PC-9 (cell line): ENCODE results near the gene LIN9. TPM values are rescaled to one million over a fixed set of nuclear protein-coding genes. Genes with fewer than 3 reads are reported as not detected.
"Not testable (repeated sequence)": the region's sequence is repeated elsewhere in the genome, so short reads cannot be mapped to it uniquely, and the experiment has no call there.

Experiments used
- BruUV-seq: library from RNA; stranded (reverse); fragments of 400-500 nt; replicated peaks from 2 replicates; lab custom pipeline; 2021; lab: Mats Ljungman, UMichigan
- CTCF ChIA-PET: fragments of 300-600 bp; sonication (Branson Sonifier 250); formaldehyde crosslinking; loops from one replicate; lab custom pipeline; 2022; ENCODE audit warnings: antibody characterized with exemption; lab: Charles Lee
- POLR2A ChIA-PET: fragments of 300-600 bp; sonication (Branson Sonifier 250); formaldehyde crosslinking; loops from one replicate; lab custom pipeline; 2022; ENCODE audit warnings: antibody characterized with exemption; ENCODE audit not compliant: unreplicated experiment; lab: Charles Lee
- DNase-seq, 2 experiments: peaks; one replicate each; pipeline versions ENCODE4 v3.0.0 to v3.0.0-alpha.2; 2015 to 2022; ENCODE audit warnings: mixed read lengths in 1 of 2
- H2AFZ ChIP-seq: fragments of 200-600 bp; sonication (generic); 2 replicates; pipeline ENCODE4 v1.8.1; 2017; ENCODE audit warnings: antibody characterized with exemption
- H3F3A ChIP-seq: fragments of 200-600 bp; sonication (generic); 2 replicates; pipeline ENCODE4 v1.8.1; 2017; ENCODE audit warnings: antibody characterized with exemption, mild to moderate bottlenecking, low read depth; ENCODE audit not compliant: insufficient read depth
- H3K27ac ChIP-seq: fragments of 200-600 bp; sonication (generic); 2 replicates; pipeline ENCODE4 v1.6.1; 2016; ENCODE audit warnings: mixed run types
- H3K27me3 ChIP-seq: fragments of 200-600 bp; sonication (generic); 2 replicates; pipeline ENCODE4 v1.6.1; 2016; ENCODE audit warnings: low read depth, mixed run types; ENCODE audit not compliant: insufficient read depth
- H3K36me3 ChIP-seq: fragments of 200-600 bp; sonication (generic); 2 replicates; pipeline ENCODE4 v1.6.1; 2016; ENCODE audit warnings: low read depth, mixed run types
- H3K4me1 ChIP-seq: fragments of 200-600 bp; sonication (generic); replicated peaks from 2 replicates; pipeline ENCODE4 v1.6.1; 2016; ENCODE audit warnings: mixed run types; ENCODE audit not compliant: insufficient read depth
- H3K4me2 ChIP-seq: fragments of 200-600 bp; sonication (generic); 2 replicates; pipeline ENCODE4 v1.6.1; 2017; ENCODE audit warnings: mixed run types
- H3K4me3 ChIP-seq: fragments of 200-600 bp; sonication (generic); 2 replicates; pipeline ENCODE4 v1.6.1; 2016; ENCODE audit warnings: mixed run types
- H3K79me2 ChIP-seq: fragments of 200-600 bp; sonication (generic); 2 replicates; pipeline ENCODE4 v1.6.1; 2017; ENCODE audit warnings: low read depth, mixed run types
- H3K9me2 ChIP-seq: fragments of 200-600 bp; sonication (generic); 2 replicates; pipeline ENCODE4 v1.8.1; 2017; ENCODE audit warnings: mild to moderate bottlenecking; ENCODE audit not compliant: insufficient read depth
- H3K9me3 ChIP-seq: fragments of 200-600 bp; sonication (generic); 2 replicates; pipeline ENCODE4 v1.8.1; 2016; ENCODE audit warnings: low read depth; ENCODE audit not compliant: insufficient read depth
- H4K20me1 ChIP-seq: fragments of 200-600 bp; sonication (generic); 2 replicates; pipeline ENCODE4 v1.8.1; 2017; ENCODE audit not compliant: insufficient read depth
- CTCF ChIP-seq: fragments of 200-600 bp; sonication (generic); conservative IDR thresholded peaks from 2 replicates; pipeline ENCODE4 v1.6.1; 2017; ENCODE audit warnings: mixed run types, antibody characterized with exemption, mild to moderate bottlenecking, moderate library complexity
- EZH2 ChIP-seq: fragments of 200-600 bp; sonication (generic); IDR thresholded peaks from 2 replicates; pipeline ENCODE4 v1.8.0; 2017; ENCODE audit warnings: antibody characterized with exemption, low read depth
- intact Hi-C: fragments of 100-400 bp; cut with micrococcal nuclease; formaldehyde crosslinking; loops from one replicate; pipeline ENCODE4 v1.10.0; 2022; ENCODE audit not compliant: unreplicated experiment
- total RNA-seq: library from RNA; stranded (reverse); gene quantifications from 2 replicates; pipeline ENCODE4 v1.2.3, GENCODE V29; 2021

Gene LIN9
- total RNA-seq, 1 experiment from 2014 or later = 12.1 TPM

- CTCF ChIA-PET = no interaction called here
- intact Hi-C loops = no loop called here
- no peaks in the 10 kb centered on the region; the same call in none of the 2 replicates for H3F3A ChIP-seq
Measured at GRCh38 chr1:226261818-226262217, 47.1 kb downstream of the LIN9 start.

GRCh38 chr1:226255380-226255779 is 53.6 kb downstream of the LIN9 start:
- H2AFZ ChIP-seq = no peak overlapping the region
- H3K9me3 ChIP-seq = no peaks in the 10 kb centered on the region
- no peaks in the 10 kb centered on the region; the same call in 1 of the 2 replicates for H3K79me2 ChIP-seq
- CTCF ChIA-PET = no interaction called here
- H3K4me1 ChIP-seq = no peaks in the 10 kb centered on the region
- H3K27ac ChIP-seq = no peak overlapping the region
- TF ChIP-seq CTCF (no peak), EZH2 (no peak)
- intact Hi-C loops = no loop called here
- no peaks in the 10 kb centered on the region for H3K27me3 ChIP-seq
- POLR2A ChIA-PET = no interaction called here
- BruUV-seq = no TSS peak
- no peaks in the 10 kb centered on the region for H4K20me1 ChIP-seq
- no peak overlapping the region for H3K4me2 ChIP-seq
- H3K9me2 ChIP-seq = no peaks in the 10 kb centered on the region
- H3K36me3 ChIP-seq = peaks cover 5% of the 10 kb centered on the region; the same call in 1 of the 2 replicates
- H3F3A ChIP-seq = no peaks in the 10 kb centered on the region
- no peak overlapping the region for H3K4me3 ChIP-seq
- no peak for DNase-seq

More at GRCh38 chr1:226261818-226262217, 47.1 kb downstream of the LIN9 start:
- no peak overlapping the region for H3K4me3 ChIP-seq
- BruUV-seq = no TSS peak
- H2AFZ ChIP-seq = no peak overlapping the region
- H3K9me3 ChIP-seq = no peaks in the 10 kb centered on the region
- no peaks in the 10 kb centered on the region for H3K4me1 ChIP-seq
- DNase-seq = no peak
- POLR2A ChIA-PET = no interaction called here
- no peak overlapping the region for H3K27ac ChIP-seq
- H3K79me2 ChIP-seq = no peaks in the 10 kb centered on the region; the same call in 1 of the 2 replicates
- no peaks in the 10 kb centered on the region for H3K9me2 ChIP-seq
- H3K4me2 ChIP-seq = no peak overlapping the region
- H4K20me1 ChIP-seq = no peaks in the 10 kb centered on the region
- H3K36me3 ChIP-seq = peaks cover 11% of the 10 kb centered on the region
- no peaks in the 10 kb centered on the region for H3K27me3 ChIP-seq
- TF ChIP-seq CTCF (no peak), EZH2 (no peak)

- no peak overlapping the region for H3K4me3 ChIP-seq
- no peak overlapping the region for H2AFZ ChIP-seq
- no peak for DNase-seq
- no peaks in the 10 kb centered on the region for H3K4me1 ChIP-seq
- TF ChIP-seq CTCF (no peak), EZH2 (no peak)
- no TSS peak for BruUV-seq
- no peaks in the 10 kb centered on the region for H3K9me3 ChIP-seq
- H3K9me2 ChIP-seq = no peaks in the 10 kb centered on the region
- no peak overlapping the region for H3K4me2 ChIP-seq
- POLR2A ChIA-PET = no interaction called here
- H3K27me3 ChIP-seq = no peaks in the 10 kb centered on the region
- no peaks in the 10 kb centered on the region for H4K20me1 ChIP-seq
- intact Hi-C loops = no loop called here
- no peaks in the 10 kb centered on the region for H3K79me2 ChIP-seq
- H3K36me3 ChIP-seq = peaks cover under 1% of the 10 kb centered on the region; the same call in 1 of the 2 replicates
- CTCF ChIA-PET = interaction anchor here (0.6 kb wide), 1 partner anchor 26 kb away, joined by 3 read pairs; no protein-coding TSS in a partner anchor
- no peaks in the 10 kb centered on the region for H3F3A ChIP-seq
- H3K27ac ChIP-seq = no peak overlapping the region
Measured at GRCh38 chr1:226253933-226254332, 55.0 kb downstream of the LIN9 start.

GRCh38 chr1:226252841-226253240 is 56.1 kb downstream of the LIN9 start:
- H3F3A ChIP-seq, H4K20me1 ChIP-seq, DNase-seq, H2AFZ ChIP-seq, H3K9me2 ChIP-seq, intact Hi-C loops, BruUV-seq, H3K4me2 ChIP-seq, H3K27me3 ChIP-seq, POLR2A ChIA-PET, H3K4me1 ChIP-seq, H3K4me3 ChIP-seq, H3K79me2 ChIP-seq, H3K27ac ChIP-seq, H3K36me3 ChIP-seq, H3K9me3 ChIP-seq: not testable (repeated sequence)
- CTCF ChIA-PET = interaction anchor here (0.7 kb wide), 1 partner anchor 153 kb away, joined by 6 read pairs; no protein-coding TSS in a partner anchor
